ENCODE results near the gene LRFN2. TPM values are rescaled to one million over a fixed set of nuclear protein-coding genes. Genes with fewer than 3 reads are reported as not detected.

The LRFN2 gene
- total and polyA plus RNA-seq, 2 donors (not counting 1 experiment from before 2014, with no cell fraction given): not detected

- POLR2A ChIA-PET: no interaction called here
- Histone ChIP-seq H3K4me1 (ENCODE audit: control insufficient read depth in 2 of 2, insufficient read depth in 2 of 2, low read length in 2 of 2) (no peaks in the 10 kb centered on the region), H2AFZ (ENCODE audit: insufficient read depth, low read depth, low read length, poor library complexity, severe bottlenecking) (no peak overlapping the region), H3K4me2 (replicated peaks; ENCODE audit: low read depth, low read length, poor library complexity, severe bottlenecking) (no peak overlapping the region), H3K4me3 (ENCODE audit: control extremely low read depth in 1 of 5, extremely low read depth in 1 of 5, insufficient read depth in 1 of 5, low read depth in 2 of 5, low read length in 4 of 5) (no peak overlapping the region), H3K27ac (ENCODE audit: low read length in 2 of 2) (no peak overlapping the region), H3K36me3 (replicated peaks in 1 of 2; ENCODE audit: control extremely low read depth in 1 of 2, control insufficient read depth in 1 of 2, extremely low read depth in 1 of 2, insufficient read depth in 2 of 2, low read length in 1 of 2) (no peaks in the 10 kb centered on the region), H3K9me3 (ENCODE audit: control extremely low read depth in 1 of 3, control insufficient read depth in 2 of 3, insufficient read depth in 1 of 3, low read length in 2 of 3) (peaks cover 0 to 4% (median 0%) of the 10 kb centered on the region in 3 donors), H3K9ac (ENCODE audit: low read length) (no peak overlapping the region), H3K79me2 (ENCODE audit: control insufficient read depth, insufficient read depth, low read length) (no peaks in the 10 kb centered on the region), H3K27me3 (replicated peaks in 1 of 4; ENCODE audit: control extremely low read depth in 1 of 4, control insufficient read depth in 3 of 4, insufficient read depth in 4 of 4, low read length in 3 of 4) (no peaks in the 10 kb centered on the region), H4K20me1 (ENCODE audit: control insufficient read depth, insufficient read depth, low read length, poor library complexity, severe bottlenecking) (no peaks in the 10 kb centered on the region)
- intact Hi-C loops (cut with micrococcal nuclease): no loop called here
- ATAC-seq (ENCODE audit: low read depth): no peak
- Mint-ChIP-seq H3K27me3 (no peaks in the 10 kb centered on the region), H3K4me1 (no peaks in the 10 kb centered on the region), H3K27ac (no peak overlapping the region), H3K9me3 (ENCODE audit: insufficient read depth) (no peaks in the 10 kb centered on the region), H3K4me3 (no peak overlapping the region)
- no peak for DNase-seq
- WGBS (ENCODE audit: insufficient coverage): 67% methylated on average over 4 of the region's 4 CpGs
- TF ChIP-seq CTCF (IDR thresholded peaks at IDR 0.05): no peak
- no peak for TF ChIP-seq EZH2 (IDR thresholded peaks at IDR 0.05; ENCODE audit: borderline replicate concordance, insufficient read depth, low read depth, low read length, poor library complexity, severe bottlenecking)
- CTCF ChIA-PET: no interaction called here
These were observed 178.2 kb downstream of the LRFN2 start for GRCh38 chr6:40408786-40409542.

- Histone ChIP-seq H3K4me2 (replicated peaks; ENCODE audit: low read depth, low read length, poor library complexity, severe bottlenecking) (no peak overlapping the region), H3K27ac (ENCODE audit: low read length in 2 of 2) (no peak overlapping the region), H3K9ac (ENCODE audit: low read length) (no peak overlapping the region), H3K79me2 (ENCODE audit: control insufficient read depth, insufficient read depth, low read length) (no peaks in the 10 kb centered on the region), H3K4me3 (ENCODE audit: control extremely low read depth in 1 of 5, extremely low read depth in 1 of 5, insufficient read depth in 1 of 5, low read depth in 2 of 5, low read length in 4 of 5) (no peak overlapping the region), H4K20me1 (ENCODE audit: control insufficient read depth, insufficient read depth, low read length, poor library complexity, severe bottlenecking) (no peaks in the 10 kb centered on the region), H2AFZ (ENCODE audit: insufficient read depth, low read depth, low read length, poor library complexity, severe bottlenecking) (no peak overlapping the region), H3K27me3 (replicated peaks in 1 of 4; ENCODE audit: control extremely low read depth in 1 of 4, control insufficient read depth in 3 of 4, insufficient read depth in 4 of 4, low read length in 3 of 4) (no peaks in the 10 kb centered on the region), H3K9me3 (ENCODE audit: control extremely low read depth in 1 of 3, control insufficient read depth in 2 of 3, insufficient read depth in 1 of 3, low read length in 2 of 3) (peaks cover 0 to 4% (median 0%) of the 10 kb centered on the region in 3 donors), H3K4me1 (ENCODE audit: control insufficient read depth in 2 of 2, insufficient read depth in 2 of 2, low read length in 2 of 2) (no peaks in the 10 kb centered on the region), H3K36me3 (replicated peaks in 1 of 2; ENCODE audit: control extremely low read depth in 1 of 2, control insufficient read depth in 1 of 2, extremely low read depth in 1 of 2, insufficient read depth in 2 of 2, low read length in 1 of 2) (no peaks in the 10 kb centered on the region)
- intact Hi-C loops (cut with micrococcal nuclease): no loop called here
- ChIA-PET POLR2A (no interaction called here), CTCF (no interaction called here)
- H3K27ac Mint-ChIP-seq: no peak overlapping the region
- H3K9me3 Mint-ChIP-seq (ENCODE audit: insufficient read depth): no peaks in the 10 kb centered on the region
- 83% methylated on average over 1 of the region's 2 CpGs for WGBS (ENCODE audit: insufficient coverage)
- no peaks in the 10 kb centered on the region for H3K27me3 Mint-ChIP-seq
- no peaks in the 10 kb centered on the region for H3K4me1 Mint-ChIP-seq
- no peak overlapping the region for H3K4me3 Mint-ChIP-seq
- no peak for TF ChIP-seq EZH2 (IDR thresholded peaks at IDR 0.05; ENCODE audit: borderline replicate concordance, insufficient read depth, low read depth, low read length, poor library complexity, severe bottlenecking)
- no peak for TF ChIP-seq CTCF (IDR thresholded peaks at IDR 0.05)
- ATAC-seq (ENCODE audit: low read depth): no peak
- DNase-seq: no peak
These were observed 179.9 kb downstream of the LRFN2 start for GRCh38 chr6:40407239-40407638.
